8988T (cell line): ENCODE data around the gene RPL13.
A peak's percentile ranks its signal among the peaks of the same experiment; 100 is the strongest.
"Not testable (repeated sequence)": the region's sequence is repeated elsewhere in the genome, so short reads cannot be mapped to it uniquely, and the experiment has no call there.

Source experiments
- DNase-seq: peaks from one replicate; pipeline ENCODE4 v3.0.0; 2011

RPL13 gene

DNA sequence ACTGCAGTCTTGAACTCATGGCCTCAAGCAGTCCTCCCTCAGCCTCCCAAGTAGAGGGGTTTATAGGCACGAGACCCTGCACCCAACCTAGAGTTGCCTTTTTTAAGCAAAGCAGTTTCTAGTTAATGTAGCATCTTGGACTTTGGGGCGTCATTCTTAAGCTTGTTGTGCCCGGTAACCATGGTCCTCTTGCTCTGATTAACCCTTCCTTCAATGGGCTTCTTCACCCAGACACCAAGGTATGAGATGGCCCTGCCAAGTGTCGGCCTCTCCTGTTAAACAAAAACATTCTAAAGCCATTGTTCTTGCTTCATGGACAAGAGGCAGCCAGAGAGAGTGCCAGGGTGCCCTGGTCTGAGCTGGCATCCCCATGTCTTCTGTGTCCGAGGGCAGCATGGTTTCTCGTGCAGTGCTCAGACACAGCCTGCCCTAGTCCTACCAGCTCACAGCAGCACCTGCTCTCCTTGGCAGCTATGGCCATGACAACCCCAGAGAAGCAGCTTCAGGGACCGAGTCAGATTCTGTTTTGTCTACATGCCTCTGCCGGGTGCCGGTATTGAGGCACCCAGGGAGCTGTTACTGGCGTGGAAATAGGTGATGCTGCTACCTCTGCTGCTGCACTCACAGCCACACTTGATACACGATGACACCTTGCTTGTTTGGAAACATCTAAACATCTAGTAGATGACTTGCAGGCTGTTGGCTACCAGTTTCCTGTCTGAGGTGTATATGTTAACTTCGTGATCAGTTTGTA, 3.3 kb downstream of the RPL13 start:
- DNase-seq: no peak

DNA sequence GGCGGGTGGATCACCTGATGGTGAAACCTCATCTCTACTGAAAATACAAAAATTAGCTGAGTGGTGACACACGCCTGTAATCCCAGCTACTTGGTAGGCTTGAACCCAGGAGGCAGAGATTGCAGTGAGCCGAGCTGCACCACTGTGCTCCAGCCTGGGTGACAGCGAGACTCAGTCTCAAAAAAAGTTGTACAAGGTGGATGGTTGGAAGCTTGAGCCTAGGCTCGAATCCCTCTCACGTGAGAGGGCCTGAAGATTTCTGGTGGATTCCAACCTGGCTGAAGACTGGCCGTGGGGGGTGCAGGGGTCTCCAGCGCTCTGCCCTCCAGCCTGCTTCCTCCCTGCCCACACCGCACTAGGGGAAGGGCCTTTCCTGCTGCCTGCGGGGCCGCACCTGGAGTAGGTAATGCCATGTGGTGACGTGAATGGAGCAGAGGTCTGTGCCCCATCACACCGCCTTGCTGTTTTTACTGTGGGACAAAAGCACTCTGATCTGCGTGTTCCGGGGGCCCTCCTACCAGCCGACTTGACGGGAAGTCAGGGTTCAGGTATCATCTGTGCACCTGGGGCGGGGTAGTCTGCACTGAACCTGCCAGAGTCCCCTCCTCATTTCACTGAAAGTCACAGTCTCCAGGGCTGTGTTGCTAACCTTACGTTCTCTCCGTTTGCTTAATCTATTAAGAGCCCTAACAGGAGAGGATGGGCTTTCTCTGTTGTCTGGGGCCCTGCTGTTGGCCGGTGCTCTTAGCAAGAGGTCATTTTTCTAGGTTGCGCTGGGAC, 4.2 kb downstream of the RPL13 start:
- no peak for DNase-seq

DNA sequence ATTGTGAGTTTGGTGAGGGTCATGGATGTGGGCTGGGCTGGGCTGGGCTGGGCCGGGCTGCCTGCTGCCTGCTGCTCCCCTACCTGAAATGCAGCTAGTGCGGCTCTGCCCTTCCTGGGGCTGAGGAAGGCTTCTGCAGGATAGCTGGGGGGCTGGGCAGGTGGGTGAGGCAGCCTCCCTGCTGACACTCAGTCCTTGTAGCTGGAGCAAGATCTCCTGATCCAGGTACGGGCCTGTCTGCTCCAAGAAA, 4.7 kb downstream of the RPL13 start:
- DNase-seq: peak; percentile 89

DNA sequence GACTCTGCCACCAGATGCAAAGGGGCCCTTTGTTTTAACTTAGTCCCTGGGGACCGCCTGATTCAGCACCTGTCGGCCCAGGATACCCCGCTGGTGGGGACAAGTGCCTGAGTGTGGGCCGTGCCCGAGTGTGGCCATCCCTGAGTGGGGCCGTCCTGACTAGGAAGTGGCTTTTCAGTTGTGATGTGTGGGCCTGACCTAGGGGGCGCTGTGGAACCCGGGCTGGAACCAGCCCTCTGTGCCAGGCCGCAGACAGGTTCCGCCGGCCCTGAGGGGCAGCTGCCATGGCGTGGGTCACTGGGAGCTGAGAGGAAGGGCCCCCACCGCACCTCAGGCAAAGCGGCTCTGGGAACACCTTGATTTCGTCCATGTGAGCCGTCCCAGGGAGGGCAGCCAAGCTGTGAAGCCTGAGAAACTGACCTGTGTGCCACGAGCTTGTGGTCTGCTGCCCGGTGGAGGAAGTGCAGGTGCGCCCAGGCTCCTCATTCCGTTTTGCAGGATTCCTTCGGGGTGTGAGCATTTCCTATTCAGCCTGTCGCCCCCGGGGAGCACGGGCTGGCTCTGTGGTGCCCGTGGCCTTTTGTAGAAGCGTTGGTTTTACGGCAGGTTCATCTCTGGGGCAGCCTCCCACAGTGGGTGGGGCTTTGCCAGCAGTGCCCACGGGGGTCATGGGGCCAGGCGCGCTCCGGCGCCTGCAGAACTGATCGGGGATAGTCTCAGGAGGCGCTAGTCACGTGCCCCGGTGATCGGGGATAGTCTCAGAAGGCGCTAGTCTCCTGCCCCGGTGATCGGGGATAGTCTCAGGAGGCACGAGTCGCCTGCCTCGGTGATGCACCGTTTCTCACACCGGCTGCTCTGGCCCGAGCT, 5.3 kb downstream of the RPL13 start:
- peak; percentile 93 for DNase-seq

DNA sequence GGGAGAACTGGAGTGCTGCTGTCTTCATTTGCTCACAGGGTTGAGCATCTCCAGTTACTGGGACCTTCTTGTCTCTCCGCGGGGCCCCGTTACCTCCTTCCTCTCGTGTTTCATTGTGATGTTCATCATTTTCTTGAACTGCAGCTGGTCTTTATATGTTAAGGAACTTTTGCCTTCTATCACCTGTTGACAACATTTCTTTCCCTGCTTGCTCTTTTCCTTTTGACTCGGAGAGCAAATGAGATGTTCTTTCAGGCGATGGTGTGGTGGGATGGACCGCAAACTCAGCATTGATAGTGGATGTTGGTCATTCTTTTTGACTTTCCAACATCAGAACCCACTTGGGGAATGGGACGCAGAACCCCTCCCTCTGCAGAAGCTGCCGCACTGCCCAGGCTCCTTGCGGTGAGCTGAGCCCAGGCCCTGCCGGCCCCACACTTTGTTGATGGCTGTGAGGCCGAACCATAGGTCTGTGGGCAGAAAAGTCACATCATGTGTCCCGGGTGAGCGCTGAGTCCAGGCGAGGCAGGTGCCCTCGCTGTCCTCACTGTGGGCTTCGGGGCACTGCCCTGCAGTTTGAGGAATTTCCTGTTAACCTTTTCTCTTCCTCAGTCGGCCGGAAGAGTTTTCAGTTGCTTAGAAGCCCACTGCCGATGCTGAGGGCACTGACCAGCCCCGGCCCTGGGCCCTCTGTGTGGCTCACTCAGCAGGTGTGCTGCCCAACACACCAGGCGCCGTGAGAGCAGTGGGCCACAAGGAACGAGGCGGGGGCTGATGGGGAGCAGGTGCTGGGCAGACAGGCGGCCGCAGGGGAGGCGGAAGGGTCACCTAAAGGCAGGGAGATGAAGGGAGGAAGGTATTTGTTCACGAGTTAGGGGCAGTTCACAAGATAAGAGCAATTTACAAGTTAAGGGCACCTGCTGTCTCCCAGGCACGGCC, 7.4 kb downstream of the RPL13 start:
- DNase-seq: no peak

DNA sequence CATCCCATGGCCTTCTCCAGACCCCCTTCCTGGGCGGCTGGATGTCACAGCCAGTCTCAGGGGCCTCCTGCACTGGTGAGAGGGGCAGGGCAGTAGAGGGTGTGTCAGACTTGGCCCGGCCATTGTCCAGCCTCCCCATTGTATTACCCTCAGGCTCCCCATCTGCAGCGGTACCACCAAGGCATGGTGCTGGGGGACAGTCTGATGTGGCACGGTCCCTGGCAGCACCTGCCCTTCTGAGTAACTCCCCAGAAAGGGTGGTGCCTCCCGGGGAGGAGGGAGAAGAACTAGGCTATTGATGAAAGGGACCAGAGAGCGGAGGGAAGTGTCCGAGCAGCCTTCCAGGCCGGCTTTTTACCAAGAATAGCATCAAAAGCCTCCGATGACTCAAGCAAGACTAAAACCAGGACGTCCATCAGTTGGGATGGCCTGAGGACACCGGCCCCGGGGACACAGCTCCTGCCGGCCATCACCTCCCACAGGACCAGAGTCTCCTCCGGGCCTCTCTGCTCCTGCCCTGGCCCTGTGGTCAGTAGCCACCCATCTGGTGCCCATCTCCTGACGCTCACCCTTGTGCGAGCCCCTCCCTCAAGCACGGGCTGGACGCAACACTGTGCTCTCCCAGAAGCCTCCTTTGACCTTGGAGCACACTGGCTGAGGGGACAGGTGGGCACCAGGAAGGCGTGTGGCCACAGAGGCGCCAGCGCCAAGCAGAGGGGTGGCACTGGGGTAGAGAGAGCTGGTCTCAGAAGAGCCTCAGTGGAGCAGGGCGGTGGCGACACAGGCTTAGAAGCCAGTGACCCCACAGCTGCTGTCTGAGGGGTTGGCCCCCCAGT, 9.2 kb downstream of the RPL13 start:
- no peak for DNase-seq

DNA sequence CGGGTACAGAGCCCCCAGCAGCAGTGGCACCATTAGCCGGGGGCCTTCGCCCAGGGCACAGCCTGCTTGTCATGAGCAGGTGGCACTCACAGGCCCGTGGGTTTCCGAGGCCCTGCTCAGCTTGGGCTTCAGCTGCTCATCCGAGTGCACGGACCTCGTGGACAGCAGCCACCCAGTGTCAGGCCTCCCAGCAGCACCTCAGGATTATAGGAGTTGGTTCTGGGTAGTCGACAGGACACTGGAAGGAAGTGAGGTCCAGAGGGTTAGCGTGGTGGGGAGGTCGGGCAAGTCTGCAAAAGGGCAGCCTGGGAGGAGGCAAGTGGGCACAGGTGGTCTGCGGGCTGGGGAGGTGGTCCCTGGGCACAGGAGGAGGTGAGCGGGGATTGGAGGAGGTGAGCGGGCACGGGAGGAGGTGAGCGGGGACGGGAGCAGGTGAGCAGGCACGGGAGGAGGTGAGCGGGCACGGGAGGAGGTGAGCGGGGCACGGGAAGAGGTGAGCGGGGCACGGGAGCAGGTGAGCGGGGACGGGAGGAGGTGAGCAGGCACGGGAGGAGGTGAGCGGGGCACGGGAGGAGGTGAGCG, 10.0 kb downstream of the RPL13 start:
- no peak for DNase-seq

DNA sequence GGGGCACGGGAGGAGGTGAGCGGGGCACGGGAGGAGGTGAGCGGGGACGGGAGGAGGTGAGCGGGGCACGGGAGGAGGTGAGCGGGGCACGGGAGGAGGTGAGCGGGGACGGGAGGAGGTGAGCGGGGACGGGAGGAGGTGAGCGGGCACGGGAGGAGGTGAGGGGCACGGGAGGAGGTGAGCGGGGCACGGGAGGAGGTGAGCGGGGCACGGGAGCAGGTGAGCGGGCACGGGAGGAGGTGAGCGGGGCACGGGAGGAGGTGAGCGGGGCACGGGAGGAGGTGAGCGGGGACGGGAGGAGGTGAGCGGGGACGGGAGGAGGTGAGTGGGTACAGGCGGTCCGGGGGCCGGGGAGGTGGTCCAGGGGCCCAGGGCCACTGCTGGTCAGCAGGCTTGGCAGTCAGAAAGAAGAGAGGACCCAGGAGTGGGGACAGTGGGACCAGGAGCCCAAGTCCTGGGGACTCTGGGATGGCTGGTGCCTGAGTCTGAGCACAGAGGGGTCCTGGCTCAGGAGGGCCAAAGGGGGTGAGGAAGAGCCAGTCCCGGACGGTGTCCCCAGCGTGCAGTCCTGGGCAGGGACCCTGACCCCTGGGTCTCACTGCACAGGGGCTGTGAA, 10.6 kb downstream of the RPL13 start:
- DNase-seq: not testable (repeated sequence)

DNA sequence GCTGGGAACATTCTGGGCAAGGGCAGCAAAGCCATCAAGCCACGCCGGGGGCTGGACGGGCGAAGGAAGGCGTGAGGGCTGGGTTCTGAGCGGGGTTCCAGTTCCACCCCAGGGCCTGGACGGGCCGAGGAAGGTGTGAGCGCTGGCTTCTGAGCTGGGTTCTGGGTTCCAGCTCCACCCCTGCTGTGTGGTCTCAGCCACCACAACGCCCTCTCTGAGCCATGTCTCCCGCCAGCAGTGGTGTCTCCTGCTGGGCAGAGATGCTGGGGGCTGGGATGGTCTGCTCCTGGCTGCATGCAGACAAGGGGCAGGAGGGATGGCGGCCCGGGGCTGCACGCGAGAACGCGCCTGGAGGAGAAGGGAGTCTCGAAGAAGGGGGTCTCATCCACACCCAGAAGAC, 11.2 kb downstream of the RPL13 start:
- no peak for DNase-seq

DNA sequence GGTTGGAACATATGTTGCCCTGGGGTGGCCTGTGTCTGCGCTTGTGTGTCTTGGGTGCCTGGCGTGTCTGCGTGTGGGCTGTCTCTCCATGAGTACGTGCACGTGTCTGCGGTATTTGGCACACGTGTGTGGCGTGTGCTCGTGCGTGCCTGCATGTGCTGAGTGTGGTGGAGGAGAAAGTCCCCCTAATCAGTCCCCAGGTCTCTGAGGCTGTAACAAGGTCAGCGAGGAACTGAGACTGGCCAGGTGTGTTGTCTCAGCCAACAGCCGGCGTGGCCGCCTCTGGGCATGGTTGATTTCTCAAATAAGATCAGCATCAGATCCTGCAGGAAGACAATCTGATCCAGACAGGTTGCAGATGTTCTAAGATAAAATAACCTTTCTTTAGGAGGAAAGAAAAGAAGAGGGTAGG, 11.6 kb downstream of the RPL13 start:
- DNase-seq: no peak

DNA sequence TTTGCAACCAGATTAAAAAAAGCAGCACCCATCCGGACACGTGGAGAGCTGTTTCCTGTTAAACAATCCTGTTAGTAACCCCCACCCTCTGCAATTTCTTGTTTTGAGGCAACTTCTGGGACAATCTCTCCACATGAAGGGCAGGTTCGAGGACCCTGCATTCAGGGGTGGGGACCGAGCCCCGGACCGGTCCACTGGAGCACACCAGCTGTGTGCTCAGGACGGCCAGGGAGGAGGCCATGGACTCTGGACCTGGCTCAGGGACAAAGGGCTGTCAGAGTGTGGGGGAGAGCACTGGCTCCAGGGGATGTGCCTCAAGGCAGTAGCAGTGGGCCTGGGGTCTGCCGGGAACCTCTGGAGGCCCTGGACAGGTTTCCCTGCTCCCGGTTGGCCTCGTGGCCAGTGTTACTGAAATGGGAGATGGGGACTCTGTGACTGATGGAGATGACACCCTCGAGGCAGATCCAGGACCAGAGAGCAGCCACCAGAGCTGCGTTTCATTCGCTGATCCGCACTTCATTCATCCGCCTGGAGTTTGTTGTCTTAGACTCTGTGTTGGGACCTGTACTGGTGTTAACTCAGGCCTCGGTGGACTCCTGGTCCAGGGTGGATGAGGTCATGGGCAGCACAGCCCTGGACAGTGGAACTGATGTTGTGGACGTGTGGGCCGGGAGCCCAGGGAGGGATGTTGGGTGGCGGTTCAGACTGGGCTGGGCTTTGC, 12.2 kb downstream of the RPL13 start:
- no peak for DNase-seq

DNA sequence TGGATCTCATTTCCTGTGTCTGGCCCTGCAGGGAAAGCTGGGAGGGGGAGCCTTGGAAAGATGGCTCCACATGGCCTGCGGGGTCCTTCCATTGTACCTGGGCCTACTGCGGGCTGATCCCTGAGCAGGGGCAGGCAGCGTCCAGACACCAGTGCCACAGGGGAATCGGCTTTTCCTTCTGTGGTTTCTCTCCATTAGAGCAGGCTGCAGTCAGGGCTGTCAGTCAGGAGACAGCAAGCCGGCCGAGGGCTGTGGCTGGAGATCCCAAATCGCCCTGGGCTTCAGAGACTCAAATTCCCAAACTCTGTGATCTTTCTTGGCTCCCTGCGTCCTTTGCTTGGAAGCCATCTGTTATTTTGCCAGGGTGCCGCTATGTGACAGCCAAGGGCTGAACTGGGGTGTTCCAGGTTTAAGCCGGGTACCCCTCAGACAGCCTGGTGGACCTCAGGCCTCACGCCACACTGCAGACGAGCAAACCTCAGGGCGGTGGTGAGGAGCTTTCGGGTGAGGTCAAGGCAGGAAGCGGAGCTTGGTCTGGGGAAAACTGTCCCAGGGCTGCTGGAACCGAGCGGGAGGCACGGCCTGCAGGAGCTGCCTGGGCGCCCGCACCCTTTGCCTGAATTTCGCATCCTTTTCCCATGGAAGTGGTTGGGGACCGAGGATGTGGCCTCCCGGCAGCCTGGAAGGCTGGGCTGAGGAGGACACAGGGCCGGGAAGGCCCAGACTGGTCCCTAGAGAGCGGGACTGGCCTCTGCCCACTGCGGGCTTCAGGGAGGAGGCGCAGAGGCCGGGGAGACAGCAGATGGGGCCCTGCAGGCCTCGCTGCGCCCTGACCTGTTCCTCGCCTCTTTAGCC, 13.6 kb downstream of the RPL13 start:
- DNase-seq: no peak

DNA sequence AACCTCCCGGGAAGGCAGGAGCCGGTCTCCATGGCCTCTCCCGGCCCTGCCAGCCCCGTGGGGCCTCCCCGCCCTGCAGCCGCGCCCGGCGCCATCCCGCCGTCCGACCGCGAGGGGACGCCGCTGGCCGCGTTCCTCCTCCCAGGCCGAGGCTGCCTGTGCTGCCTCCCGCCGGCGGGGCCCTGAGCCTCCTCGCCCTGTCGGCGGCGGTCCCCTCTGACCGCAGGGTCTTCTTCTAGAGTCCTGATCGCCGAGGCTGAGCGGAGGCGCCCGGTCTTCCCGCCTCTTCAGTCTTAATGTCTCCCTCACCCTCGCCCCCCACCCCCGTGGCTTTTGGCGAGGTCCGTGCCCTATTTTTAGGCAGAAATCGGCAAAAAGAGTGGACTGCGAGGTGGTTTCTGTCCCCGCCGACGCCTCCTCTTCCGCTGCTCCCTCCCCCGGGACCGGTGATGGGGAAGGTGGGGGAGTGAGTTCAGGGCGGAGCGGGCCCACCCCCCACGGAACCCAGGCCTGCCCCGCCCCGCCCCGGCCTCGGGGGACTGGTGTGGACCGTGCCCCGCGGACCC, 14.3 kb downstream of the RPL13 start:
- DNase-seq: peak; percentile 99

DNA sequence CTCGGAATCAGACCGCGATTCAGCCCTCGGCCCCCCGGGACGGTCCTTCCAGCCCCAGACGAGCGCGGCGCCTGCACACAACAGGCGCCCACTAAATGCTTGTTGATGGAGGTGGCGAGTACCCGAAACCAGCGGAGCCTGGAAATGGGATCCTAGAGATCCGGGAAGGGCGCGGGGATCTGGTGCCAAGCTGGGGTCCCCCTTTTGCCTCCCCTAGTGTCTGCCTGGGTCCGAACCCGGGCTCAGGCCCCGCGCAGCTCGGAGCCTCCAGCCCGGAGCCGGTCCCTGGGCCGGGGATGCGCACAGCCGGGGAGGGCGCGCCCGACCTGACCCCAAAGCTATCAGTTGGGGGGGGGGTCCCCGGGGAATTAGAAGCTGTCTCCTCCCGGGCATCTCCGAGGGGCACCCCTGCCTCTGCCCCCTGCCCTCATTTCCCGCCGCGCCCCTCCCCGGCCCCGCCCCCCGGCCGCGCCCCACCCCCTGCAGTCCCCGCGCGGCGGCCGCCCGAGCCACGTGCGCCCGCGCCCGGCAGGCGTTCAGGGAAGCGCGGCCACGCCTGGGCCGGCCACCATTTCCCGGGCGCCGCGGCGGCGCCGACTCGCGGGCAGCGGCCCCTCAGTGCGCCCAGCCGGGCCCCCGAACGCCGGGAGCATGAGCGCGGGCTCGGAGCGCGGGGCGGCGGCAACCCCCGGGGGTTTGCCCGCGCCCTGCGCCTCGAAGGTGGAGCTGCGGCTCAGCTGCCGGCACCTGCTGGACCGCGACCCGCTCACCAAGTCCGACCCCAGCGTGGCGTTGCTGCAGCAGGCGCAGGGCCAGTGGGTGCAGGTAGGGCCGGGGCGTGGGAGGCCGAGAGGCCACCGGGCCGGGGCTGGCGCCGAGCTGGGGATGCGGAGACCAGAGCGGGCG, 15.0 kb downstream of the RPL13 start, which contains the start of gene CPNE7:
Gene CPNE7 (plus strand): TSS at position 512 of the 906 bp plus-strand sequence. CDS start 140 bp downstream, at position 652.
- DNase-seq: peak; percentile 95

DNA sequence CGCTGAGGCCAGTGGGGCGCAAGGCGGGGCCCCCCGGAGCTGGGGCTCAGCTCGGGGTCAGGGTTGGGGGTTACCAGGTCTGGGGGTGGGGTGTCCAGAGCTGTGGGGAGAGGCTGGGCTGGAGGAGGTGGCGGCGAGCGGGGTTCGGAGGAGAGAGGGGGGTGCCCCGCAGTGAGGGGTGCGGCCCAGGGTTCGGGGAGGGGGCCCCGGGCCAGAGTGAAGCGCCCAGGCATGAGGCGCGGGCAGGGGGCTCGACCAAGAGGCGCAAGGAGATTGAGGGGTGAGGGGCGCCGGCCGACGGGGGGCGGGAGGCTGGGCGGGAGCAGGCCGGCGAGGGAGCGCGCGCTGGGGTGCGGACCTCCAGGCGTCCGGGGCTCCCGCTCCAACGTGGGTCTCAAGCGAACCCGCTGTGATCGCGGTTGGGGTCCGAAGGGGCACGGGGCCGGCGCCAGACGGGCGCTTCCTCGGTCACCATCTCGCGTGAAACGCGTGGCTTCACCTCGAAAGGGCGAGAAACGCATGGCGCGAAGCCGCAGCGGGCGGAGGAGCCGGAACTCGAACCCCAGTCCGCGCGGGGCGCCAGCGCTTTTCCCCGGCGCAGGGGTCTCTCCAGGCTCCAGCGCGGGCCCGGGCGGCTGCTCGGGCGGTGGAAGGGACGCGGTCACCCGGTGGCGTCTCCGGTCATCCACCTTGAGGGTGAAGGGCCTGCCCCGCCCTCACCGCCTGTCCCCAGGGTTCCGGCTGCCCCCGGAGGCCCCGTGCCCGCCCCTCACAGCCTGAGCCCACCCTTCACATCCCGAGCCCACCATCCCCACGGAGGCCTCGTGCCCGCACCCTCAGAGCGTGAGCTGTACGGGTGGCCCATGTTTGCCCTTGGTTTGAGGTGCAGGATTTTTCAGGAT, 15.9 kb downstream of the RPL13 start:
- DNase-seq: no peak

DNA sequence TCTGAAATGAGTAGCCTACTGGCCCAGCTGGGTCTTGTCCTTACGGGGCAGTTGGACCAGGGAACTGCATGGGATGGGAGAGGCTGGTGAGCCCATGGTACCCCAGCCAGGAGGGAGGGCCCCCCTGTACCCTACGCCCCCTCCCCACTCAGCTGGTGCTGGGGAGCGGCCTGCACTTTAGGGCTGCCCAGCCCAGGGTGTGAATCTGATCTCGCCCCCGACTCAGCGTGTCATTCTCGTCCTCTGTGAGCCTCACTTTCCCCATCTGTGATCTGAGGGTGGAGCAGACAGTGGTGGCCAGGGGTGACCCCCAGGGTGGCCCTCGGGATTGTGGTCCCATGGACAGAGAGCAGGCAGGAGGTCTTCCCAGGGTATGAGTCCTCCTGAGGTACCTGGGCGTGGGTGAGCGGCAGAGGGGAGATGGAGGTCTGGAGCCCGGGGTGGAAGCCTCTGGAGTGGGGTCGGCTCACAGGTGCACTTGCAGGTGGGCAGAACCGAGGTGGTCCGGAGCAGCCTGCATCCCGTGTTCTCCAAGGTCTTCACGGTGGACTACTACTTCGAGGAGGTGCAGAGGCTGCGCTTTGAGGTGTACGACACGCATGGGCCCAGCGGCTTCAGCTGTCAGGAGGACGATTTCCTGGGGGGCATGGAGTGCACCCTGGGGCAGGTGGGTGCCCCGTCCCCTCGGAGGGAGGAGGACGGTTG, 16.7 kb downstream of the RPL13 start:
- DNase-seq: no peak
